Measurements from ENCODE around the gene RRP1.

DNA sequence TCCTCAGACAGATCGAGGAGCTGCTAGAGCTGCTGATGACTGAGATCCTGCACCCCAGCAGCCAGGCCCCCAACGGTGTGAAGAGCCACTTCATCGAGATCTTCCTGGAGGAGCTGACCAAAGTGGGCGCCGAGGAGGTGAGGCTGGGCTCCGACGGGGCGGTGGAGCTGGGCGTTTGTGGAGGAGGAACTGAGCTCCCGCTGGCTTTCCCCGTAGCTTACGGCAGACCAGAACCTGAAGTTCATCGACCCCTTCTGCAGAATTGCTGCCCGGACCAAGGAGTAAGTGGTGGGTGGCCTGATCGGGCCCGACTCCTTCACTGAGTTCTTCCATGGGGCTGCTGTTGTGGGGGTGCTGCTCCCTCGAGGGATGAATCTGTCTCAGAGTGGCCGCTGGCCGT is 8.0 kb downstream of the RRP1 start:
- TF ChIP-seq, protein P1, sequence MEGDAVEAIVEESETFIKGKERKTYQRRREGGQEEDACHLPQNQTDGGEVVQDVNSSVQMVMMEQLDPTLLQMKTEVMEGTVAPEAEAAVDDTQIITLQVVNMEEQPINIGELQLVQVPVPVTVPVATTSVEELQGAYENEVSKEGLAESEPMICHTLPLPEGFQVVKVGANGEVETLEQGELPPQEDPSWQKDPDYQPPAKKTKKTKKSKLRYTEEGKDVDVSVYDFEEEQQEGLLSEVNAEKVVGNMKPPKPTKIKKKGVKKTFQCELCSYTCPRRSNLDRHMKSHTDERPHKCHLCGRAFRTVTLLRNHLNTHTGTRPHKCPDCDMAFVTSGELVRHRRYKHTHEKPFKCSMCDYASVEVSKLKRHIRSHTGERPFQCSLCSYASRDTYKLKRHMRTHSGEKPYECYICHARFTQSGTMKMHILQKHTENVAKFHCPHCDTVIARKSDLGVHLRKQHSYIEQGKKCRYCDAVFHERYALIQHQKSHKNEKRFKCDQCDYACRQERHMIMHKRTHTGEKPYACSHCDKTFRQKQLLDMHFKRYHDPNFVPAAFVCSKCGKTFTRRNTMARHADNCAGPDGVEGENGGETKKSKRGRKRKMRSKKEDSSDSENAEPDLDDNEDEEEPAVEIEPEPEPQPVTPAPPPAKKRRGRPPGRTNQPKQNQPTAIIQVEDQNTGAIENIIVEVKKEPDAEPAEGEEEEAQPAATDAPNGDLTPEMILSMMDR (IDR thresholded peaks at IDR 0.05): no peak
- no peak for TF ChIP-seq EP300 (IDR thresholded peaks at IDR 0.05)
